WTC11 (cell line): ENCODE results near the gene NEK8.

Experiments
- ATF2 ChIP-seq: sonication (generic); formaldehyde crosslinking; IDR thresholded peaks from 2 replicates; pipeline ENCODE4 v1.8.1; 2022; ENCODE audit warnings: low read depth, missing genetic modification reagents, borderline replicate concordance
- CTCF ChIP-seq: fragments of 200-600 bp; IDR thresholded peaks from 2 replicates; pipeline ENCODE4 v1.8.0; 2022; ENCODE audit warnings: antibody characterized with exemption
- E2F4 ChIP-seq: sonication (generic); formaldehyde crosslinking; IDR thresholded peaks from 2 replicates; pipeline ENCODE4 v1.8.1; 2022; ENCODE audit warnings: low read depth, mild to moderate bottlenecking, moderate library complexity, missing genetic modification reagents, borderline replicate concordance
- ELF4 ChIP-seq: sonication (generic); formaldehyde crosslinking; IDR thresholded peaks from 2 replicates; pipeline ENCODE4 v1.8.1; 2022; ENCODE audit warnings: low read depth, mild to moderate bottlenecking, moderate library complexity, missing genetic modification reagents
- FOXP1 ChIP-seq: sonication (generic); formaldehyde crosslinking; IDR thresholded peaks from 2 replicates; pipeline ENCODE4 v1.8.0; 2022; ENCODE audit warnings: missing genetic modification reagents, mild to moderate bottlenecking, moderate library complexity, borderline replicate concordance
- GABPB1 ChIP-seq: sonication (generic); formaldehyde crosslinking; IDR thresholded peaks from 2 replicates; pipeline ENCODE4 v1.8.1; 2023; ENCODE audit warnings: mild to moderate bottlenecking, missing genetic modification reagents
- MYBL2 ChIP-seq: sonication (generic); formaldehyde crosslinking; IDR thresholded peaks from 2 replicates; pipeline ENCODE4 v1.8.1; 2023; ENCODE audit warnings: mild to moderate bottlenecking, moderate library complexity, missing genetic modification reagents
- OVOL2 ChIP-seq: fragments of 250-450 bp; sonication (Bioruptor Pico); IDR thresholded peaks from 2 replicates; pipeline ENCODE4 v1.9.0; 2021; ENCODE audit warnings: mild to moderate bottlenecking, borderline replicate concordance
- TEAD4 ChIP-seq: sonication (generic); formaldehyde crosslinking; IDR thresholded peaks from 2 replicates; pipeline ENCODE4 v1.8.0; 2022; ENCODE audit warnings: mild to moderate bottlenecking, missing genetic modification reagents
- USF1 ChIP-seq: sonication (generic); formaldehyde crosslinking; IDR thresholded peaks from 2 replicates; pipeline ENCODE4 v1.8.0; 2022; ENCODE audit warnings: mild to moderate bottlenecking, missing genetic modification reagents
- ZBTB21 ChIP-seq: sonication (generic); formaldehyde crosslinking; IDR thresholded peaks from 2 replicates; pipeline ENCODE4 v1.8.1; 2023; ENCODE audit warnings: mild to moderate bottlenecking, missing genetic modification reagents, borderline replicate concordance
- ZNF121 ChIP-seq: sonication (generic); formaldehyde crosslinking; IDR thresholded peaks from 2 replicates; pipeline ENCODE4 v1.8.0; 2023; ENCODE audit warnings: missing genetic modification reagents
- ZNF219 ChIP-seq: sonication (generic); formaldehyde crosslinking; IDR thresholded peaks from 2 replicates; pipeline ENCODE4 v1.8.0; 2023; ENCODE audit warnings: missing genetic modification reagents, mild to moderate bottlenecking, borderline replicate concordance
- ZNF281 ChIP-seq: sonication (generic); formaldehyde crosslinking; IDR thresholded peaks from 2 replicates; pipeline ENCODE4 v1.8.0; 2023; ENCODE audit warnings: mild to moderate bottlenecking, missing genetic modification reagents

- TF ChIP-seq ZNF219 (no peak), ZNF121 (CRISPR knock-in tag) (no peak), OVOL2 (CRISPR knock-in tag) (no peak), CTCF (no peak), MYBL2 (CRISPR knock-in tag) (no peak), ELF4 (no peak), ZBTB21 (no peak), USF1 (CRISPR knock-in tag) (0 out of 2 replicates have a peak, but pooled peaks have one; percentile 2), E2F4 (CRISPR knock-in tag) (no peak), TEAD4 (CRISPR knock-in tag) (no peak), FOXP1 (CRISPR knock-in tag) (no peak), ATF2 (CRISPR knock-in tag) (no peak), ZNF281 (CRISPR knock-in tag) (no peak; the same call in 1 of the 2 replicates), GABPB1 (CRISPR knock-in tag) (peak; percentile 35; the same call in 1 of the 2 replicates)
Measured at GRCh38 chr17:28728364-28729200, at the start of gene NEK8.
